HG03575 (cell line): ENCODE measurements around the gene SERPIND1.
"Not testable (repeated sequence)": the region's sequence is repeated elsewhere in the genome, so short reads cannot be mapped to it uniquely, and the experiment has no call there.

Experiments
- ATAC-seq: cut with Tn5 transposase; IDR thresholded peaks from one replicate; pipeline ENCODE4 v1.9.1; 2021; ENCODE audit not compliant: unreplicated experiment, insufficient number of reproducible peaks, low FRiP score; ENCODE audit errors: extremely low read depth

The SERPIND1 gene

GRCh38 chr22:20765938-20766337 is 8.0 kb upstream of the SERPIND1 start:
- no peak for ATAC-seq

DNA sequence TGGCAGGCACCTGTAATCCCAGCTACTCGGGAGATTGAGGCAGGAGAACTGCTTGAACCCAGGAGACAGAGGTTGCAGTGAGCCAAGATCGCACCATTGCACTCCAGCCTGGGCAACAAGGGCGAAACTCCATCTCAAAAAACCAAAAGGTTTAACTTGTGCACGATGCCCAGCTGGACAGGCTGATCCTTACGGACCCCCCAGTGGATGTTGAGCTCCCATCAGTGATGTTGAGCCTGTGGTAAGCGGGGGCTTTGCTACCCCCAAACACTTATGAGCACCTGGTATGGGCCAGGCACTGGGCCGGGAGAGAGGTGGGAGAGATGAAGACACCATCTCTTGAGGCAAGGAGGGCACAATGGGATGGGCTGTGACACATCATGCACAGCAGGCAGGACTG is 7.4 kb upstream of the SERPIND1 start:
- no peak for ATAC-seq

GRCh38 chr22:20769496-20769826 is 4.5 kb upstream of the SERPIND1 start:
- not testable (repeated sequence) for ATAC-seq

- no peak for ATAC-seq
These were observed 1.8 kb upstream of the SERPIND1 start for GRCh38 chr22:20771918-20772625.

GRCh38 chr22:20774882-20775281 is 969 bp downstream of the SERPIND1 start:
- ATAC-seq: no peak

- ATAC-seq: no peak
These were observed 1.5 kb downstream of the SERPIND1 start for GRCh38 chr22:20775342-20775895.

- no peak for ATAC-seq
These were observed 2.9 kb downstream of the SERPIND1 start for GRCh38 chr22:20776624-20777405.

DNA sequence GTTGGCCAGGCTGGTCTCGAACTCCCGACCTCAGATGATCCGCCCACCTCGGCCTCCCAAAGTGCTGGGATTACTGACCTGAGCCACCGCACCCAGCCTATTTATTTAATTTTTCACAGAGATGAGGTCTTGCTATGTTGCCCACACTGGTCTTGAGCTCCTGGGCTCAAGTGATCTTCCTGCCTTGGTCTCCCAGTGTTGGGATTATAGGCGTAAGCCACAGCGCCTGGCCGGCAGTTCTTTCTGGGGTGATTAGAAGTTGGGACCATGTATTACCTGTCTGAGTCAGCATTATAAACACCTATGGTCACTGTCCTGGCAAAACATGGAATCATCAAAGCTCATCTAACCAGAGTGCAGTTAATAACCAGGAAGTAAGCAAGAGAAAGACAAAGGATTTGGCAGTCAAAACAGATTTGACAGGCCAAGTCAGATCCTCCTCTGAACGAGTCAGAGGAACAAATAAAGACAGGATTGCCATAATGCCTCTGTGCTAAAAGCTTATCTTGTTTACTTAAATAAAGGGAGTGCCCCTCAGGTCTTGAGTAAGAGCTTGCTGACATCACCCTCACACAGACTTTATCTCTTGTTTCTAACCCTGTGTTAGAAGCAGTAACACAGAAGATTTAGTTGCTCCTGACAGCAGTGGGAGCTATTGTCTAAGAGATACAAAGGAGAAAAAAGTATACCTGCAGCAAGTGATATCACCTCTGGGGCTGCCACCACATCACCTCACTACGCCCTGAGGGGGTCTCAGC is 3.7 kb downstream of the SERPIND1 start:
- no peak for ATAC-seq

- no peak for ATAC-seq
These were observed 5.3 kb downstream of the SERPIND1 start for GRCh38 chr22:20779014-20779817.

- no peak for ATAC-seq
These were observed 5.9 kb downstream of the SERPIND1 start for GRCh38 chr22:20779818-20780158.

DNA sequence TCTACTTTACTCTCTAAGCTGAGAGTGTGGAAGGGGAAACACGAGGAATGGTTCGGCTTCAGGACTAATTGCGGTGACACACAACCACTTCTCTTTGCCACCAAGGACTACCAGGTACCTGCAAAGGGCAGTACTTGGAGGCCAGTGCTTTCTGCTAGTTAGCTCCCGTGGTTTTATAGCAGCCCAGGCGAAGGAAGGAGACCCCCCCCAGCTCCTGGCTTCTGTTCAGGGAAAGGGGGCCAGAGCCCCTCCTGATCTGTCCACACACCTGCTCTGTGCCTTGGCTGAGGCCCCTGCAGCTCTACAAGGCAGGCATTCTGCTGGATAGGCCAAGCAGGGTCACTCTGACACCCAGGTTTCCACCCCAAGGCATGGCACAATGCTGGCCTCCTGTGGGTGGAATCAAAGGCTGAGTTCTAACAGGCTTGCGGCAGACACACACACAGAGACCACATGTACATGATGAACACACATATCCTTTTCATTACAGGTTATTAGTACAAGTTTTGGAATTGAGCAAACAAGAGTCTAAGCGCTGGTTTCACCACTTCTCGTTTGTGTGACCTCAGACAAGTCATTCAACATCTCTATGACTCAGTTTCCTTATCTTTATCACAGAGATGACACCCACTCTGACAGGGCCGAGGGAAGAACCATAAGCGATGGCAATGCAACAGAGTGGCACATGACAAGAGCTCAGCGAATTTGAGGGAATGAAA is 7.5 kb downstream of the SERPIND1 start:
- no peak for ATAC-seq

- no peak for ATAC-seq
These were observed 8.2 kb downstream of the SERPIND1 start for GRCh38 chr22:20782083-20782482.

- no peak for ATAC-seq
These were observed 8.8 kb downstream of the SERPIND1 start for GRCh38 chr22:20782596-20783299.

- no peak for ATAC-seq
These were observed 9.4 kb downstream of the SERPIND1 start for GRCh38 chr22:20783300-20783673.

GRCh38 chr22:20783844-20784723 is 10.2 kb downstream of the SERPIND1 start:
- no peak for ATAC-seq

GRCh38 chr22:20785415-20785814 is 11.5 kb downstream of the SERPIND1 start:
- ATAC-seq: no peak

GRCh38 chr22:20786048-20786447 is 12.1 kb downstream of the SERPIND1 start:
- ATAC-seq: no peak
